Nephron (organoid): ENCODE measurements around the gene OPTC.
A peak's percentile ranks its signal among the peaks of the same experiment; 100 is the strongest.

ENCODE experiments used
- H3K27ac Mint-ChIP-seq, 3 experiments: 2 replicates each; pipeline ENCODE4 v1.8.0; 2020; ENCODE audit warnings: mixed read lengths in 3 of 3, mild to moderate bottlenecking in 2 of 3, moderate library complexity in 1 of 3
- H3K27me3 Mint-ChIP-seq: 2 replicates; pipeline ENCODE4 v1.8.0; 2021; ENCODE audit warnings: low read depth, mild to moderate bottlenecking, moderate library complexity, mixed read lengths
- H3K36me3 Mint-ChIP-seq: 2 replicates; pipeline ENCODE4 v1.8.0; 2020; ENCODE audit warnings: low read depth, mixed read lengths
- H3K4me1 Mint-ChIP-seq: 2 replicates; pipeline ENCODE4 v1.8.0; 2020; ENCODE audit warnings: mixed read lengths
- H3K4me3 Mint-ChIP-seq, 3 experiments: 2 replicates each; pipeline ENCODE4 v1.8.0; 2020; ENCODE audit warnings: mild to moderate bottlenecking in 3 of 3, mixed read lengths in 3 of 3, moderate library complexity in 2 of 3
- H3K9me3 Mint-ChIP-seq: 2 replicates; pipeline ENCODE4 v1.8.0; 2020; ENCODE audit warnings: mixed read lengths
- TF ChIP-seq, protein P1 (sequence below), 3 experiments: fragments of 200-600 bp; sonication (generic); IDR thresholded peaks; one replicate each; pipeline ENCODE4 v1.5.0; 2021; ENCODE audit warnings: antibody characterized with exemption in 3 of 3; ENCODE audit not compliant: unreplicated experiment in 3 of 3

The OPTC gene

GRCh38 chr1:203549309-203549708 lies 55.4 kb downstream of the OPTC start:
- Mint-ChIP-seq H3K9me3 (no peaks in the 10 kb centered on the region), H3K4me3 (no peak overlapping the region), H3K27ac (peak overlapping the region; percentile 51 to 95 (median 92)), H3K4me1 (peaks cover 63% of the 10 kb centered on the region), H3K27me3 (peaks cover 4% of the 10 kb centered on the region), H3K36me3 (no peaks in the 10 kb centered on the region)
- TF ChIP-seq, protein P1, sequence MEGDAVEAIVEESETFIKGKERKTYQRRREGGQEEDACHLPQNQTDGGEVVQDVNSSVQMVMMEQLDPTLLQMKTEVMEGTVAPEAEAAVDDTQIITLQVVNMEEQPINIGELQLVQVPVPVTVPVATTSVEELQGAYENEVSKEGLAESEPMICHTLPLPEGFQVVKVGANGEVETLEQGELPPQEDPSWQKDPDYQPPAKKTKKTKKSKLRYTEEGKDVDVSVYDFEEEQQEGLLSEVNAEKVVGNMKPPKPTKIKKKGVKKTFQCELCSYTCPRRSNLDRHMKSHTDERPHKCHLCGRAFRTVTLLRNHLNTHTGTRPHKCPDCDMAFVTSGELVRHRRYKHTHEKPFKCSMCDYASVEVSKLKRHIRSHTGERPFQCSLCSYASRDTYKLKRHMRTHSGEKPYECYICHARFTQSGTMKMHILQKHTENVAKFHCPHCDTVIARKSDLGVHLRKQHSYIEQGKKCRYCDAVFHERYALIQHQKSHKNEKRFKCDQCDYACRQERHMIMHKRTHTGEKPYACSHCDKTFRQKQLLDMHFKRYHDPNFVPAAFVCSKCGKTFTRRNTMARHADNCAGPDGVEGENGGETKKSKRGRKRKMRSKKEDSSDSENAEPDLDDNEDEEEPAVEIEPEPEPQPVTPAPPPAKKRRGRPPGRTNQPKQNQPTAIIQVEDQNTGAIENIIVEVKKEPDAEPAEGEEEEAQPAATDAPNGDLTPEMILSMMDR (IDR thresholded peaks at IDR 0.05; ENCODE audit: unreplicated experiment in 3 of 3) = no peak

- TF ChIP-seq, protein P1 (IDR thresholded peaks at IDR 0.05; ENCODE audit: unreplicated experiment in 3 of 3) = no peak
- Mint-ChIP-seq H3K36me3 (no peaks in the 10 kb centered on the region), H3K4me1 (peaks cover 60% of the 10 kb centered on the region), H3K4me3 (no peak overlapping the region), H3K27me3 (no peaks in the 10 kb centered on the region), H3K9me3 (no peaks in the 10 kb centered on the region), H3K27ac (peak overlapping the region; percentile 29 to 60 (median 45))
Measured at GRCh38 chr1:203550846-203551245, 56.9 kb downstream of the OPTC start.

- no peaks in the 10 kb centered on the region for H3K27me3 Mint-ChIP-seq
- no peak overlapping the region for H3K4me3 Mint-ChIP-seq
- no peaks in the 10 kb centered on the region for H3K36me3 Mint-ChIP-seq
- peak overlapping the region; percentile 27 to 59 (median 59) for H3K27ac Mint-ChIP-seq
- H3K9me3 Mint-ChIP-seq = no peaks in the 10 kb centered on the region
- H3K4me1 Mint-ChIP-seq = peaks cover 67% of the 10 kb centered on the region
- TF ChIP-seq, protein P1 (IDR thresholded peaks at IDR 0.05; ENCODE audit: unreplicated experiment in 3 of 3) = no peak
Measured at GRCh38 chr1:203551550-203551949, 57.6 kb downstream of the OPTC start.

DNA sequence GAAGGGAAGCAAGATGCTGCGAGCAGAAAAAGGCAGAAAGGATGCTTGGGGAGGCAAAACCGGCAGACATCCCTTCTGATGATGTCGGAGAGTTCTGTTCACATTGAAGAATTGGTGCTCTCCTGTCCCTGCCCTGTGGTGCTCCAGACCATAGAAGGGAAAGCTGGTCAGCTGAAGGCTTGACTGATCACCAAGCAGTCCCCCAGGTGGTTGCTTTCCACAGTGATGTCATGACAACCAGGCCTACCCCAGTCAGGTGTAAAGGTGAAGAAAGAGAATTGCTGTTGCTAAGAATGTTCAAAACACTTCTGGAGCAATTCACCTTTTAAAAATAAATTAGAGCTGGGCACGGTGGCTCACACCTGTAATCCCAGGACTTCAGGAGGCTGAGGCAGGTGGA lies 59.5 kb downstream of the OPTC start:
- H3K27me3 Mint-ChIP-seq = no peaks in the 10 kb centered on the region
- H3K9me3 Mint-ChIP-seq = no peaks in the 10 kb centered on the region
- H3K4me3 Mint-ChIP-seq = peak overlapping the region in 1 of 3 experiments; percentile 38
- H3K4me1 Mint-ChIP-seq = peaks cover 71% of the 10 kb centered on the region
- no peaks in the 10 kb centered on the region for H3K36me3 Mint-ChIP-seq
- TF ChIP-seq, protein P1 (IDR thresholded peaks at IDR 0.05; ENCODE audit: unreplicated experiment in 3 of 3) = no peak
- peak overlapping the region; percentile 59 to 82 (median 78) for H3K27ac Mint-ChIP-seq

DNA sequence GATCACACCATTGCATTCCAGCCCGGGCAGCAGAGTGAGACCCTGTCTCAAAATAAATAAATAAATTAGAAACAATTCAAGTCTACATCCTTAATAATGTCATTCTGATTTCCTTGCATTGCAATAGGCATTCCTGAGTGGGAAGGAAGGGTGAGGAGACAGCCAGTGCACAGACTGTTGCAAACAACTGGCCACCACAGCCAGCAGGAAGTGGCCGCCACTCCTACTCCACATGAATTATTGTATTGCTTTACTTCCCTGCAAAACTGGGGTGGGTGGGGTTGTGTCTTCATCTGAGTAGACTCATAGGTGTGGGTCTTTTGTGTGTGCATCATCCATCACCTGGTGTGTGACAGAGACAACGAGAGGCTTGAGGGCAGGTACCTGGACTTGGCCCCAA lies 60.1 kb downstream of the OPTC start:
- H3K27me3 Mint-ChIP-seq = no peaks in the 10 kb centered on the region
- peaks cover 71% of the 10 kb centered on the region for H3K4me1 Mint-ChIP-seq
- H3K27ac Mint-ChIP-seq = peak overlapping the region; percentile 52 to 82 (median 56)
- TF ChIP-seq, protein P1 (IDR thresholded peaks at IDR 0.05; ENCODE audit: unreplicated experiment in 3 of 3) = no peak
- no peaks in the 10 kb centered on the region for H3K9me3 Mint-ChIP-seq
- H3K36me3 Mint-ChIP-seq = no peaks in the 10 kb centered on the region
- no peak overlapping the region for H3K4me3 Mint-ChIP-seq

DNA sequence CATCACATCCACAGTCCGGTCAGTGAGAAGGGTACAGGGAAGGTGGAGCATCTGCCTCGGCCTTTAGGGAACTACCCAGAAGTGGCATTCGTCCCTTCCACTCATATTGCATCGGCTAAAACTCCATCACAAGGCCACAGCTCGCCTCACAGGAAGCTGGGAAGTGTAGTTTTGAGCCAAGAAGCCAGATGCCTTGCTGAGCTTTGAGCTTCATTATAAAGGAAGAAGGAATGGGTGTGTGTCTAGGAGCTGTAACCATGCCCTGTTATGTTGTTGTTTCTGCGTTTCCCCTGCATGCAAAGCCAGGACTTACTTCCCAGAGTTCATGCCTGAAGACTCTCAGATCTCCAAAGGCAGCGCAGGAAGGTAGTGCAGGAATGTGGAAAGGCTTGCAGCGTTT lies 61.1 kb downstream of the OPTC start:
- Mint-ChIP-seq H3K4me1 (peaks cover 74% of the 10 kb centered on the region), H3K27me3 (peaks cover 5% of the 10 kb centered on the region), H3K27ac (peak overlapping the region; percentile 92 to 99 (median 94)), H3K4me3 (peak overlapping the region; percentile 7 to 63 (median 58)), H3K9me3 (no peaks in the 10 kb centered on the region), H3K36me3 (no peaks in the 10 kb centered on the region)
- TF ChIP-seq, protein P1 (IDR thresholded peaks at IDR 0.05; ENCODE audit: unreplicated experiment in 3 of 3) = no peak
